ES-I3 (cell line): ENCODE measurements around the gene GNAS.

Experiments
- H3K36me3 ChIP-seq: 2 replicates; pipeline ENCODE4 v1.6.1; 2013; ENCODE audit warnings: mild to moderate bottlenecking, low read length, control low read depth, moderate library complexity; ENCODE audit not compliant: insufficient read depth
- H3K4me1 ChIP-seq: 2 replicates; pipeline ENCODE4 v1.6.1; 2013; ENCODE audit warnings: mild to moderate bottlenecking, control low read depth, low read length; ENCODE audit not compliant: insufficient read depth
- H3K9ac ChIP-seq: 2 replicates; pipeline ENCODE4 v1.6.1; 2013; ENCODE audit warnings: low read depth, mild to moderate bottlenecking, low read length, moderate library complexity
- H3K9me3 ChIP-seq: 2 replicates; pipeline ENCODE4 v1.6.1; 2013; ENCODE audit warnings: mild to moderate bottlenecking, low read length, moderate library complexity; ENCODE audit not compliant: control insufficient read depth, insufficient read depth

The GNAS gene

GRCh38 chr20:58889334-58889760 lies 36.8 kb downstream of the GNAS start:
- H3K9ac ChIP-seq: peak overlapping the region; percentile 94
- no peaks in the 10 kb centered on the region; the same call in 1 of the 2 replicates for H3K9me3 ChIP-seq
- H3K4me1 ChIP-seq: peaks cover 10% of the 10 kb centered on the region; the same call in 1 of the 2 replicates
- no peaks in the 10 kb centered on the region for H3K36me3 ChIP-seq

- H3K9me3 ChIP-seq: no peaks in the 10 kb centered on the region; the same call in 1 of the 2 replicates
- peaks cover 16% of the 10 kb centered on the region for H3K4me1 ChIP-seq
- peak overlapping the region; percentile 94 for H3K9ac ChIP-seq
- H3K36me3 ChIP-seq: no peaks in the 10 kb centered on the region
Measured at GRCh38 chr20:58889798-58890517, 37.4 kb downstream of the GNAS start.

- Histone ChIP-seq H3K4me1 (peaks cover 20% of the 10 kb centered on the region), H3K9ac (peak overlapping the region; percentile 94), H3K9me3 (no peaks in the 10 kb centered on the region; the same call in 1 of the 2 replicates), H3K36me3 (no peaks in the 10 kb centered on the region)
Measured at GRCh38 chr20:58890518-58891085, 38.1 kb downstream of the GNAS start.

GRCh38 chr20:58891086-58891717 lies 38.7 kb downstream of the GNAS start:
- H3K9ac ChIP-seq: peak overlapping the region; percentile 94
- no peaks in the 10 kb centered on the region; the same call in 1 of the 2 replicates for H3K9me3 ChIP-seq
- no peaks in the 10 kb centered on the region for H3K36me3 ChIP-seq
- peaks cover 23% of the 10 kb centered on the region for H3K4me1 ChIP-seq

GRCh38 chr20:58891718-58892140 lies 39.2 kb downstream of the GNAS start:
- H3K4me1 ChIP-seq: peaks cover 28% of the 10 kb centered on the region

GRCh38 chr20:58892141-58892931 lies 39.8 kb downstream of the GNAS start:
- Histone ChIP-seq H3K36me3 (no peaks in the 10 kb centered on the region), H3K4me1 (peaks cover 34% of the 10 kb centered on the region), H3K9ac (peak overlapping the region; percentile 85)

More at GRCh38 chr20:58891718-58892140, 39.2 kb downstream of the GNAS start:
- H3K36me3 ChIP-seq: no peaks in the 10 kb centered on the region
- H3K9me3 ChIP-seq: no peaks in the 10 kb centered on the region; the same call in 1 of the 2 replicates
- H3K9ac ChIP-seq: peak overlapping the region; percentile 85

GRCh38 chr20:58892932-58893224 lies 40.4 kb downstream of the GNAS start:
- no peaks in the 10 kb centered on the region; the same call in 1 of the 2 replicates for H3K9me3 ChIP-seq
- H3K36me3 ChIP-seq: no peaks in the 10 kb centered on the region
- peaks cover 39% of the 10 kb centered on the region for H3K4me1 ChIP-seq
- peak overlapping the region; percentile 85 for H3K9ac ChIP-seq

More at GRCh38 chr20:58892141-58892931, 39.8 kb downstream of the GNAS start:
- no peaks in the 10 kb centered on the region; the same call in 1 of the 2 replicates for H3K9me3 ChIP-seq

GRCh38 chr20:58893355-58894120 lies 41.0 kb downstream of the GNAS start:
- peaks cover 45% of the 10 kb centered on the region for H3K4me1 ChIP-seq
- peak overlapping the region; percentile 2; the same call in 1 of the 2 replicates for H3K9ac ChIP-seq
- H3K9me3 ChIP-seq: no peaks in the 10 kb centered on the region; the same call in 1 of the 2 replicates
- H3K36me3 ChIP-seq: no peaks in the 10 kb centered on the region

- Histone ChIP-seq H3K9ac (no peak overlapping the region), H3K36me3 (peaks cover 4% of the 10 kb centered on the region; the same call in 1 of the 2 replicates), H3K9me3 (no peaks in the 10 kb centered on the region; the same call in 1 of the 2 replicates), H3K4me1 (peaks cover 51% of the 10 kb centered on the region)
Measured at GRCh38 chr20:58894652-58895447, 42.3 kb downstream of the GNAS start.

GRCh38 chr20:58895448-58896180 lies 43.1 kb downstream of the GNAS start:
- Histone ChIP-seq H3K9ac (no peak overlapping the region), H3K9me3 (no peaks in the 10 kb centered on the region), H3K36me3 (peaks cover 4% of the 10 kb centered on the region; the same call in 1 of the 2 replicates), H3K4me1 (peaks cover 58% of the 10 kb centered on the region)

- Histone ChIP-seq H3K9ac (no peak overlapping the region), H3K4me1 (peaks cover 65% of the 10 kb centered on the region), H3K36me3 (peaks cover 4% of the 10 kb centered on the region; the same call in 1 of the 2 replicates)
Measured at GRCh38 chr20:58896820-58897219, 44.3 kb downstream of the GNAS start.

GRCh38 chr20:58897488-58897887 lies 45.0 kb downstream of the GNAS start:
- no peak overlapping the region for H3K9ac ChIP-seq
- peaks cover 4% of the 10 kb centered on the region; the same call in 1 of the 2 replicates for H3K36me3 ChIP-seq
- H3K9me3 ChIP-seq: no peaks in the 10 kb centered on the region
- H3K4me1 ChIP-seq: peaks cover 65% of the 10 kb centered on the region

More at GRCh38 chr20:58896820-58897219, 44.3 kb downstream of the GNAS start:
- H3K9me3 ChIP-seq: no peaks in the 10 kb centered on the region
